Mesothelial cell of epicardium (in vitro differentiated cells): ENCODE measurements around the gene STK39. TPM values are rescaled to one million over a fixed set of nuclear protein-coding genes. Genes with fewer than 3 reads are reported as not detected.

ENCODE experiments used
- DNase-seq, 2 experiments: peaks; one replicate each; pipeline ENCODE4 v3.0.0; 2021; ENCODE audit warnings: low spot score in 2 of 2; ENCODE audit not compliant: unreplicated experiment in 2 of 2
- H3K27ac Mint-ChIP-seq: 2 replicates; pipeline ENCODE4 v1.8.0; 2021; ENCODE audit warnings: mixed read lengths
- H3K27me3 Mint-ChIP-seq: 2 replicates; pipeline ENCODE4 v1.8.0; 2021; ENCODE audit warnings: low read depth, mixed read lengths
- H3K36me3 Mint-ChIP-seq: 2 replicates; pipeline ENCODE4 v1.8.0; 2021; ENCODE audit warnings: mixed read lengths
- H3K4me1 Mint-ChIP-seq: 2 replicates; pipeline ENCODE4 v1.8.0; 2021; ENCODE audit warnings: mixed read lengths
- H3K4me3 Mint-ChIP-seq: 2 replicates; pipeline ENCODE4 v1.8.0; 2021; ENCODE audit warnings: mild to moderate bottlenecking, moderate library complexity, mixed read lengths
- H3K9me3 Mint-ChIP-seq: 2 replicates; pipeline ENCODE4 v1.8.0; 2021; ENCODE audit warnings: mixed read lengths
- CTCF ChIP-seq: fragments of 200-600 bp; sonication (generic); IDR thresholded peaks from one replicate; pipeline ENCODE4 v1.5.0; 2021; ENCODE audit warnings: antibody characterized with exemption; ENCODE audit not compliant: unreplicated experiment
- total RNA-seq: library from RNA; stranded (reverse); gene quantifications from 3 replicates; pipeline ENCODE4 v1.2.1, GENCODE V29; 2021

The STK39 gene
- total RNA-seq, 1 donor from 2014 or later: 18.7 TPM

GRCh38 chr2:167937403-167937802 is 310.0 kb downstream of the STK39 start:
- Mint-ChIP-seq H3K36me3 (peaks cover 2% of the 10 kb centered on the region), H3K27me3 (no peaks in the 10 kb centered on the region), H3K9me3 (peaks cover 19% of the 10 kb centered on the region), H3K27ac (no peak overlapping the region), H3K4me1 (peaks cover 13% of the 10 kb centered on the region), H3K4me3 (no peak overlapping the region)
- DNase-seq: no peak
- no peak for TF ChIP-seq CTCF

GRCh38 chr2:167935803-167936110 is 311.6 kb downstream of the STK39 start:
- H3K4me1 Mint-ChIP-seq: peaks cover 3% of the 10 kb centered on the region
- TF ChIP-seq CTCF: no peak
- H3K36me3 Mint-ChIP-seq: peaks cover 2% of the 10 kb centered on the region
- H3K4me3 Mint-ChIP-seq: no peak overlapping the region
- no peaks in the 10 kb centered on the region for H3K27me3 Mint-ChIP-seq
- no peak for DNase-seq
- no peak overlapping the region for H3K27ac Mint-ChIP-seq
- peaks cover 19% of the 10 kb centered on the region for H3K9me3 Mint-ChIP-seq

- DNase-seq: no peak
- peaks cover 5% of the 10 kb centered on the region for H3K27me3 Mint-ChIP-seq
- no peak for TF ChIP-seq CTCF
- no peak overlapping the region for H3K27ac Mint-ChIP-seq
- peaks cover 2% of the 10 kb centered on the region for H3K36me3 Mint-ChIP-seq
- peaks cover 19% of the 10 kb centered on the region for H3K9me3 Mint-ChIP-seq
- no peaks in the 10 kb centered on the region for H3K4me1 Mint-ChIP-seq
- H3K4me3 Mint-ChIP-seq: no peak overlapping the region
Measured at GRCh38 chr2:167933097-167933814, 314.1 kb downstream of the STK39 start.

- no peak for DNase-seq
- peaks cover 19% of the 10 kb centered on the region for H3K9me3 Mint-ChIP-seq
- H3K27me3 Mint-ChIP-seq: peaks cover 5% of the 10 kb centered on the region
- H3K36me3 Mint-ChIP-seq: peaks cover 2% of the 10 kb centered on the region
- H3K4me1 Mint-ChIP-seq: no peaks in the 10 kb centered on the region
- no peak overlapping the region for H3K4me3 Mint-ChIP-seq
- no peak overlapping the region for H3K27ac Mint-ChIP-seq
- no peak for TF ChIP-seq CTCF
Measured at GRCh38 chr2:167932123-167932693, 315.2 kb downstream of the STK39 start.

GRCh38 chr2:167929484-167929883 is 317.9 kb downstream of the STK39 start:
- Mint-ChIP-seq H3K4me3 (no peak overlapping the region), H3K27me3 (peaks cover 5% of the 10 kb centered on the region), H3K36me3 (no peaks in the 10 kb centered on the region), H3K27ac (no peak overlapping the region), H3K4me1 (peaks cover 9% of the 10 kb centered on the region), H3K9me3 (peaks cover 14% of the 10 kb centered on the region)
- no peak for TF ChIP-seq CTCF
- DNase-seq: no peak
